C4-2B (cell line): ENCODE measurements around the gene TRAF3.

Experiments
- H3K27ac ChIP-seq: fragments of 450-650 bp; 2 replicates; pipeline ENCODE4 v1.5.1; 2017
- CTCF ChIP-seq: fragments of 450-650 bp; conservative IDR thresholded peaks from 2 replicates; pipeline ENCODE4 v1.5.1; 2017; ENCODE audit warnings: mild to moderate bottlenecking
- ZFX ChIP-seq: fragments of 450-650 bp; IDR thresholded peaks from 2 replicates; pipeline ENCODE4 v1.6.1; 2017

TRAF3 gene

GRCh38 chr14:102774391-102775153 lies 2.7 kb upstream of the TRAF3 start:
- no peak overlapping the region for H3K27ac ChIP-seq
- TF ChIP-seq CTCF: peak; percentile 80
- TF ChIP-seq ZFX: no peak

- H3K27ac ChIP-seq: peak overlapping the region; percentile 28; the same call in 1 of the 2 replicates
- TF ChIP-seq ZFX (peak; percentile 38; the same call in 1 of the 2 replicates), CTCF (no peak)
Measured at GRCh38 chr14:102775855-102776760, 1.1 kb upstream of the TRAF3 start.

- no peak for TF ChIP-seq CTCF
- peak; percentile 87 for TF ChIP-seq ZFX
- H3K27ac ChIP-seq: peak overlapping the region; percentile 75
Measured at GRCh38 chr14:102777711-102778337, 575 bp downstream of the TRAF3 start.

- H3K27ac ChIP-seq: peak overlapping the region; percentile 75
- TF ChIP-seq ZFX (no peak), CTCF (no peak)
Measured at GRCh38 chr14:102778338-102779083, 1.3 kb downstream of the TRAF3 start.

GRCh38 chr14:102779084-102779462 lies 1.8 kb downstream of the TRAF3 start:
- H3K27ac ChIP-seq: no peak overlapping the region
- TF ChIP-seq CTCF (no peak), ZFX (no peak)

- TF ChIP-seq ZFX: no peak
- TF ChIP-seq CTCF: no peak
- no peak overlapping the region for H3K27ac ChIP-seq
Measured at GRCh38 chr14:102779574-102780315, 2.5 kb downstream of the TRAF3 start.
